ENCODE data around the gene COPS7B. TPM values are rescaled to one million over a fixed set of nuclear protein-coding genes. Genes with fewer than 3 reads are reported as not detected.

Gene COPS7B
- total and polyA plus RNA-seq, 2 of the 8 experiments (the other 6 are each of a cell fraction or from before 2014, with no cell fraction given) = 62.2 to 72.1 TPM

DNA sequence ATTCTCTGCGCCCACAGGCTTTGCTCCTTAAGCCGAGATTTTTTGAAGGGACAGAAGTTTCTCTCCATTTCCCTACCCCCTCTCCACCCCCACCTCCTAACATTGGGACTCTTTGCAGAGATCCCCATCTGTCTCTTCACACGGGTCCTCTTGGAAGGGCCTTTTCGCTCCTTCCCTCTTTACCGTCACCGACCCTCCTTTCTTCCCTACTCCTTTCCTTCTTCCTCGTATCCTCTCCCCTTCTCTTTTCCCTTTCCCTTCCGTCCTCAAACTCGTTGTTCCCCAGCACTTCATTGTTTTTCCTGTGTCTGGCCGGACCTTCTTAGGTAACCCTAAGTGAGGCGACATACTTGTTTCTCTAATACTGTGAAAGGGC is 660 bp downstream of the COPS7B start:
- Histone ChIP-seq H3K56ac (replicated peaks; ENCODE audit: insufficient read length, low read depth, low read length) (no peak overlapping the region), H2BK120ac (replicated peaks; ENCODE audit: low read depth, low read length) (no peak overlapping the region), H4K20me1 (replicated peaks in 1 of 2; ENCODE audit: control insufficient read depth in 1 of 2, insufficient read depth in 2 of 2, low read length in 2 of 2) (peaks cover 3% of the 10 kb centered on the region in 2 experiments), H3K4me1 (replicated peaks in 1 of 4; ENCODE audit: control insufficient read depth in 3 of 4, insufficient read depth in 4 of 4, low read length in 3 of 4) (peaks cover 0 to 8% (median 2%) of the 10 kb centered on the region in 4 experiments; a peak in 3 of 7 replicates), H3K23ac (ENCODE audit: insufficient read length) (no peak overlapping the region), H2BK15ac (ENCODE audit: low read length) (no peak overlapping the region), H2AK5ac (ENCODE audit: low read depth, low read length) (no peak overlapping the region), H3K9me3 (ENCODE audit: insufficient read depth in 2 of 2, low read depth in 1 of 2, low read length in 1 of 2) (no peaks in the 10 kb centered on the region), H3K4ac (replicated peaks; ENCODE audit: insufficient read length, low read depth, low read length) (no peak overlapping the region), H3K4me2 (ENCODE audit: insufficient read depth in 1 of 2, low read depth in 2 of 2, low read length in 2 of 2) (peak overlapping the region; percentile 71 to 92), H3K79me1 (ENCODE audit: low read depth, low read length) (no peaks in the 10 kb centered on the region; the same call in 1 of the 2 replicates), H2BK5ac (ENCODE audit: low read depth, low read length) (peak overlapping the region; percentile 4; the same call in 1 of the 2 replicates), H3K18ac (ENCODE audit: extremely low read depth, low read length) (no peak overlapping the region), H3K14ac (ENCODE audit: insufficient read length) (no peak overlapping the region), H3K27me3 (replicated peaks in 1 of 4; ENCODE audit: control insufficient read depth in 3 of 4, extremely low read depth in 1 of 4, insufficient read depth in 3 of 4, low read length in 3 of 4) (no peaks in the 10 kb centered on the region), H2AFZ (ENCODE audit: low read length) (no peak overlapping the region), H4K5ac (ENCODE audit: insufficient read length, low read depth, low read length) (no peak overlapping the region), H3K9ac (replicated peaks in 1 of 4; ENCODE audit: extremely low read depth in 1 of 4, low read depth in 3 of 4, low read length in 3 of 4) (peak overlapping the region in 3 of 4 experiments; percentile 63 to 90 (median 75); a peak in 6 of 7 replicates), H3K27ac (ENCODE audit: low read depth, low read length) (no peak overlapping the region), H3K79me2 (ENCODE audit: control insufficient read depth in 1 of 2, insufficient read depth in 2 of 2, low read length in 2 of 2) (peaks cover 0 to 73% of the 10 kb centered on the region in 2 experiments; a peak in 3 of 4 replicates), H3K23me2 (ENCODE audit: low read depth, low read length) (peaks cover 8% of the 10 kb centered on the region), H4K91ac (replicated peaks; ENCODE audit: insufficient read length, low read length) (no peak overlapping the region), H2BK20ac (ENCODE audit: low read length) (no peak overlapping the region), H2BK12ac (ENCODE audit: low read depth, low read length) (no peak overlapping the region), H3K36me3 (ENCODE audit: control insufficient read depth in 2 of 4, insufficient read depth in 4 of 4, low read length in 3 of 4) (peaks cover 0 to 19% (median 10%) of the 10 kb centered on the region in 4 experiments; a peak in 6 of 8 replicates), H4K8ac (ENCODE audit: extremely low read depth, insufficient read depth, low read length) (no peak overlapping the region; the same call in 1 of the 2 replicates), H3K4me3 (ENCODE audit: extremely low read depth in 1 of 4, insufficient read depth in 2 of 4, low read depth in 3 of 4, low read length in 4 of 4) (peak overlapping the region; percentile 66 to 87 (median 74))
- 18% methylated on average over 11 of the region's 11 CpGs; no CpG with 5 or more reads in 1 of the 2 experiments for WGBS, 2 experiments (ENCODE audit: extremely low coverage in 1 of 2, insufficient coverage in 1 of 2, insufficient read length in 1 of 2, insufficient replicate concordance in 2 of 2, low coverage in 1 of 2, low lambda C conversion rate in 2 of 2, missing lambda C conversion rate in 1 of 2)
- ChIA-PET CTCF (ENCODE audit: partially characterized antibody) (interaction anchor here (1.2 to 3.9 kb wide), 7 partner anchors 8 to 114 kb away, joined by 3 to 35 read pairs (median 5); no protein-coding TSS in a partner anchor), POLR2A (ENCODE audit: partially characterized antibody) (interaction anchor here (0.8 to 3.1 kb wide), 4 partner anchors 10 to 100 kb away, joined by 3 to 18 read pairs (median 7); no protein-coding TSS in a partner anchor)
- no peak for FAIRE-seq
- DNase-seq (ENCODE audit: low read depth in 1 of 2, low spot score in 2 of 2) = no peak
- TF ChIP-seq SP1 (IDR thresholded peaks at IDR 0.05; ENCODE audit: low read depth, low read length) (no peak), ASH2L (IDR thresholded peaks at IDR 0.05; ENCODE audit: low read length) (no peak), SP4 (IDR thresholded peaks at IDR 0.05; ENCODE audit: low read length) (no peak), SRF (IDR thresholded peaks at IDR 0.05; ENCODE audit: low read depth, low read length) (no peak), GABPA (IDR thresholded peaks at IDR 0.05; ENCODE audit: borderline replicate concordance, insufficient read depth, low read length) (no peak), SIRT6 (IDR thresholded peaks at IDR 0.05; ENCODE audit: low read length) (no peak), SUZ12 (IDR thresholded peaks at IDR 0.05; ENCODE audit: low read length) (no peak), EZH2 (IDR thresholded peaks at IDR 0.05; ENCODE audit: low read depth, low read length, severe bottlenecking) (no peak), CBX8 (IDR thresholded peaks at IDR 0.05; ENCODE audit: borderline replicate concordance, low read depth, low read length) (no peak), CBX5 (IDR thresholded peaks at IDR 0.05; ENCODE audit: low read depth, low read length) (no peak)
- TF ChIP-seq, protein P1, sequence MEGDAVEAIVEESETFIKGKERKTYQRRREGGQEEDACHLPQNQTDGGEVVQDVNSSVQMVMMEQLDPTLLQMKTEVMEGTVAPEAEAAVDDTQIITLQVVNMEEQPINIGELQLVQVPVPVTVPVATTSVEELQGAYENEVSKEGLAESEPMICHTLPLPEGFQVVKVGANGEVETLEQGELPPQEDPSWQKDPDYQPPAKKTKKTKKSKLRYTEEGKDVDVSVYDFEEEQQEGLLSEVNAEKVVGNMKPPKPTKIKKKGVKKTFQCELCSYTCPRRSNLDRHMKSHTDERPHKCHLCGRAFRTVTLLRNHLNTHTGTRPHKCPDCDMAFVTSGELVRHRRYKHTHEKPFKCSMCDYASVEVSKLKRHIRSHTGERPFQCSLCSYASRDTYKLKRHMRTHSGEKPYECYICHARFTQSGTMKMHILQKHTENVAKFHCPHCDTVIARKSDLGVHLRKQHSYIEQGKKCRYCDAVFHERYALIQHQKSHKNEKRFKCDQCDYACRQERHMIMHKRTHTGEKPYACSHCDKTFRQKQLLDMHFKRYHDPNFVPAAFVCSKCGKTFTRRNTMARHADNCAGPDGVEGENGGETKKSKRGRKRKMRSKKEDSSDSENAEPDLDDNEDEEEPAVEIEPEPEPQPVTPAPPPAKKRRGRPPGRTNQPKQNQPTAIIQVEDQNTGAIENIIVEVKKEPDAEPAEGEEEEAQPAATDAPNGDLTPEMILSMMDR (IDR thresholded peaks at IDR 0.05; ENCODE audit: control extremely low read depth in 1 of 3, insufficient read depth in 1 of 3, low read depth in 1 of 3, low read length in 3 of 3) = no peak

Measured in H1 (cell line).